IMR-90 (cell line): ENCODE measurements around the gene STX16. TPM values are rescaled to one million over a fixed set of nuclear protein-coding genes. Genes with fewer than 3 reads are reported as not detected.

Experiments used
- ATAC-seq: fragments of 200-7000 bp; cut with Tn5 transposase; 2 replicates; pipeline ENCODE4 v1.9.1; 2020; ENCODE audit warnings: low read depth, mild to moderate bottlenecking, moderate library complexity
- BruUV-seq: library from RNA; stranded (reverse); fragments of 400-500 nt; replicated peaks from 2 replicates; lab custom pipeline; 2021; lab: Mats Ljungman, UMichigan
- CTCF ChIA-PET: fragments of 300-600 bp; formaldehyde crosslinking; extraction: SDS; loops from one replicate; lab custom pipeline; 2021; ENCODE audit warnings: antibody characterized with exemption; lab: Yijun Ruan, JAX
- POLR2A ChIA-PET: fragments of 300-600 bp; sonication (Branson Sonifier 250); formaldehyde crosslinking; loops from one replicate; lab custom pipeline; 2022; ENCODE audit warnings: antibody characterized with exemption; ENCODE audit not compliant: unreplicated experiment; lab: Charles Lee
- DNase-seq: peaks from one replicate; pipeline ENCODE4 v3.0.0; 2013
- H2AFZ ChIP-seq: replicated peaks from 2 replicates; pipeline ENCODE3; 2013; ENCODE audit warnings: low read length, mild to moderate bottlenecking; ENCODE audit not compliant: poor library complexity
- H2AK5ac ChIP-seq: 2 replicates; pipeline ENCODE4 v1.6.1; 2013; ENCODE audit warnings: low read depth, low read length, inconsistent platforms
- H2AK9ac ChIP-seq: replicated peaks from 2 replicates; pipeline ENCODE3; 2013; ENCODE audit warnings: mild to moderate bottlenecking, low read depth, low read length, moderate library complexity; ENCODE audit not compliant: poor library complexity
- H2BK120ac ChIP-seq: 2 replicates; pipeline ENCODE4 v1.6.1; 2013; ENCODE audit warnings: low read depth, low read length, inconsistent platforms
- H2BK15ac ChIP-seq: 3 replicates; pipeline ENCODE4 v1.6.1; 2013; ENCODE audit warnings: low read depth, low read length, inconsistent platforms
- H2BK20ac ChIP-seq: 2 replicates; pipeline ENCODE4 v1.6.1; 2013; ENCODE audit warnings: low read depth, mild to moderate bottlenecking, inconsistent platforms, low read length, moderate library complexity
- H2BK5ac ChIP-seq: 2 replicates; pipeline ENCODE4 v1.6.1; 2013; ENCODE audit warnings: mild to moderate bottlenecking, low read depth, low read length, inconsistent platforms; ENCODE audit not compliant: poor library complexity, severe bottlenecking
- H3K14ac ChIP-seq: replicated peaks from 2 replicates; pipeline ENCODE4 v1.6.1; 2013; ENCODE audit warnings: low read depth, low read length, inconsistent platforms
- H3K18ac ChIP-seq: 2 replicates; pipeline ENCODE4 v1.6.1; 2013; ENCODE audit warnings: low read depth, low read length, control low read depth
- H3K23ac ChIP-seq: 2 replicates; pipeline ENCODE4 v1.6.1; 2013; ENCODE audit warnings: low read depth, low read length, inconsistent platforms
- H3K27ac ChIP-seq: 2 replicates; pipeline ENCODE4 v1.5.1; 2013; ENCODE audit warnings: mild to moderate bottlenecking, control low read depth, low read length; ENCODE audit not compliant: insufficient read depth
- H3K27me3 ChIP-seq: 2 replicates; pipeline ENCODE4 v1.6.1; 2013; ENCODE audit warnings: low read length; ENCODE audit not compliant: control insufficient read depth, insufficient read depth
- H3K36me3 ChIP-seq: 2 replicates; pipeline ENCODE4 v1.6.1; 2013; ENCODE audit warnings: low read length, mixed read lengths; ENCODE audit not compliant: control insufficient read depth, insufficient read depth
- H3K4ac ChIP-seq: 2 replicates; pipeline ENCODE4 v1.6.1; 2013; ENCODE audit warnings: low read depth, low read length, inconsistent platforms
- H3K4me1 ChIP-seq: 2 replicates; pipeline ENCODE4 v1.6.1; 2013; ENCODE audit warnings: low read length, mixed read lengths; ENCODE audit not compliant: control insufficient read depth, insufficient read depth
- H3K4me2 ChIP-seq: 2 replicates; pipeline ENCODE4 v1.6.1; 2013; ENCODE audit warnings: low read depth, mild to moderate bottlenecking, control low read depth, low read length, moderate library complexity
- H3K4me3 ChIP-seq: 2 replicates; pipeline ENCODE4 v1.5.1; 2013; ENCODE audit warnings: low read depth, mild to moderate bottlenecking, control low read depth, low read length, moderate library complexity; ENCODE audit not compliant: insufficient read depth
- H3K56ac ChIP-seq: 2 replicates; pipeline ENCODE4 v1.6.1; 2013; ENCODE audit warnings: low read length, inconsistent platforms; ENCODE audit not compliant: insufficient read depth; ENCODE audit errors: extremely low read depth
- H3K79me1 ChIP-seq, 2 experiments: 2 replicates each; pipeline ENCODE4 v1.6.1; 2013; ENCODE audit warnings: low read length in 2 of 2, inconsistent platforms in 1 of 2, low read depth in 1 of 2
- H3K9ac ChIP-seq: 2 replicates; pipeline ENCODE4 v1.6.1; 2013; ENCODE audit warnings: low read depth, low read length, control low read depth
- H3K9me1 ChIP-seq: 2 replicates; pipeline ENCODE4 v1.6.1; 2013; ENCODE audit warnings: low read length, inconsistent platforms; ENCODE audit not compliant: insufficient read depth
- H3K9me3 ChIP-seq: 2 replicates; pipeline ENCODE4 v1.6.1; 2013; ENCODE audit warnings: low read length; ENCODE audit not compliant: control insufficient read depth, insufficient read depth
- H4K20me1 ChIP-seq: 2 replicates; pipeline ENCODE4 v1.6.1; 2013; ENCODE audit warnings: low read length, inconsistent platforms; ENCODE audit not compliant: insufficient read depth
- H4K5ac ChIP-seq: 2 replicates; pipeline ENCODE4 v1.6.1; 2013; ENCODE audit warnings: mild to moderate bottlenecking, low read depth, low read length, control low read depth
- H4K8ac ChIP-seq, 2 experiments: 2 replicates each; pipeline ENCODE4 v1.6.1; 2013; ENCODE audit warnings: low read depth in 2 of 2, low read length in 2 of 2, control low read depth in 1 of 2, inconsistent platforms in 1 of 2
- H4K91ac ChIP-seq: 2 replicates; pipeline ENCODE4 v1.6.1; 2013; ENCODE audit warnings: low read depth, low read length, inconsistent platforms; ENCODE audit not compliant: insufficient read depth
- CEBPB ChIP-seq: IDR thresholded peaks from 2 replicates; pipeline ENCODE4 v1.6.1; 2012; ENCODE audit warnings: low read depth, low read length, improper control_type of control experiment
- RCOR1 ChIP-seq: IDR thresholded peaks from 2 replicates; pipeline ENCODE4 v1.6.1; 2012; ENCODE audit warnings: mild to moderate bottlenecking, low read length, improper control_type of control experiment; ENCODE audit not compliant: insufficient replicate concordance
- WGBS, 2 experiments: methylation state at CpG; one replicate each; pipeline versions ENCODE4 v1.1.5 to v1.1.7; 2013; ENCODE audit warnings: missing lambda C conversion rate in 2 of 2; ENCODE audit not compliant: insufficient read length in 1 of 2; ENCODE audit errors: extremely low coverage in 2 of 2; 5-methylcytosine and 5-hydroxymethylcytosine counted together
- dilution Hi-C: fragments of 300-500 bp; cut with HindIII; formaldehyde crosslinking; loops from one replicate; pipeline ENCODE4 v1.14.3; 2018; ENCODE audit warnings: low sequenced_read_pairs; ENCODE audit not compliant: unreplicated experiment
- in situ Hi-C: fragments of 300-500 bp; cut with MboI; formaldehyde crosslinking; loops from 3 replicates; pipeline ENCODE4 v1.14.3; 2019; ENCODE audit warnings: low sequenced_read_pairs, inconsistent platforms, mixed read lengths
- intact Hi-C: fragments of 100-400 bp; cut with micrococcal nuclease; formaldehyde crosslinking; loops from 2 replicates; pipeline ENCODE4 v1.10.0; 2022
- polyA plus RNA-seq, 3 experiments: library from polyadenylated mRNA; depleted of rRNA; stranded (reverse); fragments of >200 nt; gene quantifications; 2 replicates each; pipeline ENCODE4 v1.2.3, GENCODE V29; 2012; ENCODE audit warnings: low replicate concordance in 1 of 3
- total RNA-seq: library from RNA; depleted of rRNA; stranded (reverse); fragments of >200 nt; gene quantifications from 2 replicates; pipeline ENCODE4 v1.2.3, GENCODE V29; 2012

Gene STX16
- total and polyA plus RNA-seq, 2 of the 4 experiments (the other 2 are of a cell fraction), result 26.9 to 58.2 TPM

DNA sequence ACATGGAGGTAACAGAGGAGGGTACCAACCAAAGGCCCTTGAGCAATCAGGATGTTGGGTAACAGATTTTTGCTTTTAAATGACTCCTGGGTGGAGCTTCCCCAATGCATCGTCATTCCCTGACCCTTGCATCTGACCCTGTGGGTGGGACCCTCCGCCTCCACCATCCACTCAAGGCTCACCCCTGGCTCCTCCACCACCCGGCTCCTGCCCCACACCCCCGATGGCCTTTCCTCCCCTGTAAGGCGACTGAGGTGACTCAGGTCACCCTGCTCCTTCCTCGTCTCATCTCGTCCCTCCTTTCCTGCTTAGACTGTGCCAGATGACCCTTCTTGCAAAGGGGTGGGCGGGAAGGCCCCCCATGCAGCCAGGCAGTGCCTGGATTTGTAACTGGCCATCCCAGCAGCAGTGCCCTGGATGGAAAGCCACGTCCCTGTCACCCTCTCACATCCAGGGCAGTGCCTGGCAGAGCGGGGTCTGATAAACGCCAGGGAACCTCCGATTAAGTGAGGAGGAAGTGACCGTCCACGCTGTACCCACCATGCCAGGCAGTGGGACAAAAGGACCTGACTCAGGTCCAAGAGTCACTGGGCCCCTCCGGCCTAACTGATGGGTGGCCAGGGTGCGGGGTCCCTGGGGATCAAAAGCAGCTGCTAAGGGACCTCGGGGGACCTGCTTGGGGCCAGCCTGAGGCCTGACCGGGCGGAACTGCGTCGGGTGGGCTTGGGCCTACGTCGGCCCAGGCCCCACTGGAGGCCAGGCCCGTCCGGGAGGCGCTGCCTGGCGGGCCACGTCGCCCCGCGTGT is 40.9 kb downstream of the STX16 start:
- peaks cover 11% of the 10 kb centered on the region; the same call in 1 of the 2 replicates for H3K36me3 ChIP-seq
- H4K8ac ChIP-seq, result peak overlapping the region; percentile 93 to 94
- H4K5ac ChIP-seq, result peak overlapping the region; percentile 93
- peaks cover 16% of the 10 kb centered on the region for H3K9me1 ChIP-seq
- H2BK15ac ChIP-seq, result peak overlapping the region; percentile 53; the same call in 1 of the 3 replicates
- H2AK9ac ChIP-seq, result peak overlapping the region; percentile 90
- POLR2A ChIA-PET, result interaction anchor here (0.6 kb wide), 1 partner anchor 234 kb away, joined by 14 read pairs; no protein-coding TSS in a partner anchor
- no peak overlapping the region for H3K4me2 ChIP-seq
- H2BK20ac ChIP-seq, result 0 out of 2 replicates have a peak overlapping the region, but pooled peaks have one; percentile 10
- H2BK5ac ChIP-seq, result peak overlapping the region; percentile 24
- peak overlapping the region; percentile 94 for H2AK5ac ChIP-seq
- H4K20me1 ChIP-seq, result no peaks in the 10 kb centered on the region
- ATAC-seq (no peak), DNase-seq (no peak)
- WGBS, 2 experiments, result 73% methylated on average over 14 of the region's 31 CpGs; no CpG with 5 or more reads in 1 of the 2 experiments
- H2BK120ac ChIP-seq, result peak overlapping the region; percentile 40
- peak overlapping the region; percentile 83 for H4K91ac ChIP-seq
- H3K18ac ChIP-seq, result no peak overlapping the region
- peak overlapping the region; percentile 55 for H3K14ac ChIP-seq
- no peaks in the 10 kb centered on the region for H3K9me3 ChIP-seq
- H3K4ac ChIP-seq, result peak overlapping the region; percentile 96
- CTCF ChIA-PET, result interaction anchor here (0.7 kb wide), 1 partner anchor 467 kb away, joined by 4 read pairs; no protein-coding TSS in a partner anchor
- no peak overlapping the region for H3K9ac ChIP-seq
- peaks cover 6 to 21% of the 10 kb centered on the region in 2 experiments; a peak in 2 of 4 replicates for H3K79me1 ChIP-seq
- no peaks in the 10 kb centered on the region for H3K27me3 ChIP-seq
- intact Hi-C loops (loop anchor here (5.0 kb wide), 2 partner anchors 160 to 210 kb away; partner anchors contain the start of genes GNAS and GNAS-AS1), dilution Hi-C loops (no loop called here), in situ Hi-C loops (no loop called here)
- H3K56ac ChIP-seq, result no peak overlapping the region
- no peak overlapping the region for H3K4me3 ChIP-seq
- no peak overlapping the region for H3K23ac ChIP-seq
- BruUV-seq, result no TSS peak
- H2AFZ ChIP-seq, result peak overlapping the region; percentile 95
- peaks cover 19% of the 10 kb centered on the region for H3K4me1 ChIP-seq
- peak overlapping the region; percentile 15; the same call in 1 of the 2 replicates for H3K27ac ChIP-seq
- TF ChIP-seq CEBPB (0 out of 2 replicates have a peak, but pooled peaks have one; percentile 13), RCOR1 (no peak)
